NCI-H748 (cell line): ENCODE results near the gene IDI1.
"Not testable (repeated sequence)": the region's sequence is repeated elsewhere in the genome, so short reads cannot be mapped to it uniquely, and the experiment has no call there.

Experiments
- DNase-seq: peaks from one replicate; lab custom pipeline; 2025; ENCODE audit not compliant: unreplicated experiment; lab: John Stamatoyannopoulos, UW

IDI1 gene

GRCh38 chr10:1064964-1065247 is 16.0 kb upstream of the IDI1 start:
- no peak for DNase-seq

GRCh38 chr10:1063232-1063865 is 14.4 kb upstream of the IDI1 start:
- DNase-seq = no peak

DNA sequence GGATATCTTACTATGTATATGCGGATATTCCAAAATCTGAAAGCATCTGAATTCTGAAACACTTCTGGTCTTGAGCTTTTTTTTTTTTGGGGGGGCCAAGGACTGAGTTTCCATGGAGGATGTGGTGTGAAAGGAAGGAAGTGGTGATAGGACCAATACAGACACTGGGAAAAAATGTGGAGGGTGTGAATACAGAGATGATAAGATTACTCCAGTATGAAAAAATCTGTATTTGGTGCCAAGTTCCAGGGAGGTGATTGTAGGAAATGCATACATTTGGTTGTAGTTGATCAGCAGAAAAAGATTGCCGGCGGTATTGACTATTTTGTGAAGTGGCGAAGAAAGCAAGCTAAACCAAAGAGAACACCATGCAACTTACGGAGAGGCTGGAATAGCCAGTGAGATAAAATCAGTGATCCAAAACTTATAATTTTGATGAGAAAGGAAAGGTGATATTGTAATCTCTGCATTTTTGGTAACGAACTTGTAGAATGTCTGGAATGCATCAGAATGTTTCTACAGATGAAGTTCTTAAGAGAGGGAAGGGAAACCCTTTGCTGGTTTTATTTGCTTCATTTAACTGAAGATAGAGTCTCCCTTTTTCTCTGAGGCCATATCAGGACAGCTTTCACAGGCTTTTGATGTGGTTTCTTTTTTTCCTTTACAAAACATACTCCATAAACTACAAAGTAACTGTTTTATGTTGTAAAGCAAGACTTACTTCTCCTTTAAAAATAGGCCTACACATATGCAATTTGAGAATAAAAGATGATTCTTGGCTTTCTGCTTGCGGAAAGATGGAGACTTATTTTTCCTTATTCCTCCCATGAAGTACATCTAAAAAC is 13.2 kb upstream of the IDI1 start:
- no peak for DNase-seq

GRCh38 chr10:1059902-1060301 is 11.0 kb upstream of the IDI1 start:
- no peak for DNase-seq

GRCh38 chr10:1058017-1058416 is 9.1 kb upstream of the IDI1 start:
- DNase-seq = no peak

- no peak for DNase-seq
Observed at GRCh38 chr10:1057106-1057657, 8.3 kb upstream of the IDI1 start.

GRCh38 chr10:1056326-1057105 is 7.6 kb upstream of the IDI1 start, which contains the start of gene WDR37:
Gene WDR37 (plus strand): TSS chr10:1056385. CDS start chr10:1072156, 15,771 bp downstream.
- peak; percentile 81 for DNase-seq

DNA sequence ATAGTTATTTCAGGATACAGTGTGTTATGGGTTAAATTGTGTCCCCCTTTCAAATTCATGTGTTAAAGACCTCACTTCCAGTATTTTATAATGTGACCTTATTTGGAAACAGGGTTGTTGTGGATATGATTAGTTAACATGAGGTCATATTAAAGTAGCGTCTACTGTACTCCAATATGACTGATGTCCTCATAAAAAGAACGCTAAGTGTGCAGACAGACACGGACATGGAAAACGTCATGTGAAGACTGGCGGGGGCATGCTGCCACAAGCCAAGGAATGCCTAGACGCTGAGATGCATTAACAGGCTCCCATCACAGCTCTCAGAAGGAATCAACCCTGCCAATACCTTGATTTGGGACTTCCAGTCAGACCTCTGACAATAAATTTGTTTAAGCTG is 5.8 kb upstream of the IDI1 start:
- no peak for DNase-seq

DNA sequence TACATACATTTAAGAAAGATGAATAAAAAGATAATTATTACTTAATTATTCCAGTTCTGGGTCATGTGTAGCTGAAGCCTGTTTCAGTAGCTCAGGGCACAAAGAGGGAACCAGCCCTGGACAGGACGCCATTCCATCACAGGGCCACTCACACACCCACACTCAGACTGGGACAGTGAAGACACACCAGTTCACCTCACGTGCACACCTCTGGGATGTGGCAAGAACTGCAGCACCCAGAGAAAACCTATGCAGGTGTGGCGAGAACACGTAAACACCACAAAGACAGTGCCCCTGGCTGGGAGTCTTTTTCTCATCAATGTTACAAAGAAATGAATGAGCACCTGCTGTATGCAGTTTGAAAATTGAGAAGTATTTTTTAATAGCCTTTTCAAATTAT is 1.6 kb upstream of the IDI1 start:
- DNase-seq = peak; percentile 16

DNA sequence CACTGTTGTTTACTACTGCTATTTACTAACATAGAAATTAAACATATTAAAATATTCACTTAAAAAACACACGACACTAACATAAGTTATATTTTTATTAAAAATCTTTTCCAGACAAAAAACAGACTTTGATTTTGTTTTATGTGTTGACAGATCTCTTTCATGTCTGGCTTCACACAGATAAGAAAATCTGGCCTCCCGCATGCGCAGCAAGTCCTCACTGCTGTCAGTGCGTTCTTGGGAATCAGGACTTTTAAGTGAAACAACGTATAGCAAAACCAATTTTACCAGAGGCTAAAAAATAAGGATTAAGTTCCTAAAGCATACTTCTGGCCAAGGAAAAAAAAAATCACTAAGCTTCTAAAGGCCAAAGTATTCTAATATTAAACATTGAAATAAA is 1.2 kb upstream of the IDI1 start:
- DNase-seq = peak; percentile 8

GRCh38 chr10:1049425-1049958 is 573 bp upstream of the IDI1 start:
- no peak for DNase-seq

DNA sequence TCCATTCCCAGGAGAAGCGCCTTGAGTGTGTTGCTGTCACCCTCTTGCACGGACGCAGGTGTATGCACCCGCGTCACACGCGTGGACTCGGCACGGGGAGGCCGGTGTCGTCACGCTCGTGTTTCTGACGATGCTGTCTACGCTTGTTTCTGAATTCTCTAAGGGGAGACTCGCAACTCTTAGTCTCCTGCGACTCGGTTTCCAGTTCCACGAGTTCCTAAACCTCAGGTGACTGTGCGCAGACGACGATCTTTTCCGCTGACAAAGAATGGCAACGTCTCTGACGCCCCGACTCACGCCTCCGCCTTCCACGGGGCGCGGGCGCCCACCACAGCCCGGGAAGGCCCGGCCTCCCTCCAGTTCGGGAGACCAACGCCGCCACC is 579 bp downstream of the IDI1 start:
- peak; percentile 61 for DNase-seq

- peak; percentile 29 for DNase-seq
Observed at GRCh38 chr10:1047937-1048336, 982 bp downstream of the IDI1 start.

- DNase-seq = no peak
Observed at GRCh38 chr10:1045415-1045814, 3.5 kb downstream of the IDI1 start.

DNA sequence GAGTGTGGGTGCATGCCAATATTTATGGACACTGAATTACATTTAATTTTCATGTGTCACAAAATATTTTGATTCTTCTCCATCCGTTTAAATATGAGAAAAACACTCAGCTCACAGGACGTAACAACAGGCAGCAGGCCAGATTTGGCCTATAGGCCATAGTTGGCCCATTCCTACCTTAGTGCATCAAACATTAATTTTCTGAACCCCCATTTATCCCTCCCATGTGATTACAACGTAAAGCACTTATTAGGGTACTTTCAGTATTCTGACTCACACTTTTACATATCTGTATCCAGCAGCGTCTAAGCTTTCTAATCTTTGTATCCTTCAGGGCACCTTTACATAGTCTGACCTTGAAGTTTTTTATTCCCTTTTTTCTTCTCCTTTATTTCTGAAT is 4.0 kb downstream of the IDI1 start:
- no peak for DNase-seq

DNA sequence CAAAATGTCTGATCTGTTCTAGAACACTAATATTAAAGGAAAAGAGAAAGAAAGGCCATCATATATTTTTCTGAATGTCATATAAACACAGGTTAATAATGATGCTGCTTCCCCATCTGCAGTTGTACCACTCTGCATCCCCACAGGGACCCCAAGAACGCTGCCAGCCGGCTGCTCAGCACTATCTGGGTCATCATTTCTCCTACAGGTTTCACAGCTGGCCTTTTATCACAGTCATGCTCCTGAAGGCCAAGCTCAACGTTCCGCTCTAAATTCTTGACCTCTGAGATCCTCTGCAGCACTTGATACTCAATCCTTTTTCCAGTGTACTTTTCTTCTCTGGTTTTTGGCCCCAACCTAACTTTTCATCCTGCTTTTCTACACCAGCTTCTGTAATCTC is 4.8 kb downstream of the IDI1 start:
- DNase-seq = no peak

GRCh38 chr10:1043532-1043995 is 5.4 kb downstream of the IDI1 start:
- no peak for DNase-seq

- DNase-seq = no peak
Observed at GRCh38 chr10:1041514-1041913, 7.4 kb downstream of the IDI1 start.

DNA sequence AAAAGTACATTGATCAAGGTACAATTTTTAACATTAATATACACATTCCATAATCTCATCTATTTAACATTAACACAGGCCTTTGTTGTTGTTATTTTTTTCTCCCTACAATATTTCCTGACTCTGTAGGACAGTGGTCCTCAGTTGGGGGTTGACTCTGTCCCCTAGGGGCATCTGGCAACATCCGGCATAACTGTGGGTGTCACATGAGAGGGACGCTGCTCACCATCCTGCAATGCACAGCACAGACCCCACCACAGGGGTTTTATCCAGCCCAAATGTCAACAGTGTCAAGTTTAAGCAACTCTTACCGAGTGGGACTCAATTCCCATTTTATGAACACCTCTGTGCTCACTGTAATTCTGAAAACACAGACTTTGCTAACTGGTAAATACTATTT is 8.8 kb downstream of the IDI1 start:
- DNase-seq = no peak

- not testable (repeated sequence) for DNase-seq
Observed at GRCh38 chr10:1038769-1039168, 10.2 kb downstream of the IDI1 start.

DNA sequence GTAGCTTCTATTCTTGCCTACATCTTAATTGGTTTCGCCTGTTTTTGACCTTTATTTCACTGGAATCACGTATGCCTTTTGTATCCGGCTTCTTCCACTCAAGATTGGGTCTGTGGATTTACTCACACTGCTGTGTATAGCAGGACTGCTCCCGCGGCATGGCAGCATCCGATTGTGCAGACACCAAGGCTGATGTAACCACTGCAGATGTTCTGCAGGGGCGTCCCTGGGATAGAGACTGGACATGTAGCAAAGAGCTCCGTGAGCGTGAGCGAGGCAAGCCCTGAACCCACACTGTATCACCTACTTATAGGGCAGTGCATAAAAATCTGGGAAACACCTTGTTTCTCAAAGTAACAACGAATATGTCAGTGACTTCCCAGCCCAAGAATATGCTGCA is 11.8 kb downstream of the IDI1 start:
- no peak for DNase-seq
